Erythroblast (primary cell): ENCODE data around the gene ABCA1.

ENCODE experiments used
- GATA1 ChIP-seq: IDR thresholded peaks from 2 replicates; pipeline ENCODE4 v1.6.1; 2011; ENCODE audit warnings: low read depth, mild to moderate bottlenecking, control low read depth, low read length, moderate library complexity
- POLR2A ChIP-seq: IDR thresholded peaks from 2 replicates; pipeline ENCODE4 v1.6.1; 2011; ENCODE audit warnings: mild to moderate bottlenecking, low read length

DNA sequence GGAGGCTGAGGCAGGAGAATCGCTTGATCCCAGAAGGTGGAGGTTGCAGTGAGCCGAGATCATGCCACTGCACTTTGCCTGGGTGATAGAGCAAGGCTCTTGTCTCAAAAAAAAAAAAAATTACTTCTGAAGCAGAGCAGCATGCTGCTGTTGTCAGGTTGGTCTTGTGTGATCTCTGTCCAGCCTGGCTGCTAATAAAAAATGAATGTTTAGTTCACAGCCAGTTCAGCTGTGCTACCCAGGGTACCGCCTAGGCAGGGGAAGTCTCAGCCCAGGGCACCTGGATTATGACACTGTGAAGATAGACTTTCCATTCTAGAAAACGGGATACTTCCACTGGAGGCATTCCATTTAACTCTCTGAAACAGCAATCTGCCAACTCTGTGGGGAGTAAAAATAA is 23.5 kb upstream of the ABCA1 start:
- TF ChIP-seq POLR2A, result no peak
- no peak for TF ChIP-seq GATA1
